ENCODE data around the gene GP2.
A peak's percentile ranks its signal among the peaks of the same experiment; 100 is the strongest.

The GP2 gene

DNA sequence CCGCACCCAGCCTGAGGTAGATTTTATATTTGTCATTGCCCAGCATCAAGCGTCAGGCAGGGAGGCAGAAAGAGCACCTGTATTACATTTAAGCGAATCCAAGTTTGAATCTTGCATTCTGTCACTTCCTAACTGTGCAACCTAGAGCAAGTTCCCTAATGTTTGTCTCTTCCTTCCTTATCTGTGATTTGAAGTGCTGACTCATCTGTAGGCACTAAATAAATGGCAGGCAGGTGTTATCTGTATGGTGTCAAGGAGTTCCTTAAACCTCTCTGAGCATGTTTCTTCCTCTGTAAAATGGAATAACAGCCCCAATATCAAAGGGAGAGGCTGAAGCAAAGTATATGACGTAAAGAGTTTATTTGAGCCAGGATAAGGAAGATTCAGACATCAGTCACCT, 24.3 kb downstream of the GP2 start:
- H3K9me3 Mint-ChIP-seq, result no peaks in the 10 kb centered on the region
- peaks cover 13% of the 10 kb centered on the region for H3K27me3 Mint-ChIP-seq
- H3K36me3 Mint-ChIP-seq (ENCODE audit: low read depth), result no peaks in the 10 kb centered on the region
- DNase-seq, result no peak
- no peak overlapping the region for H3K4me3 Mint-ChIP-seq
- H3K4me1 Mint-ChIP-seq (ENCODE audit: low read depth), result no peaks in the 10 kb centered on the region
- no peak overlapping the region for H3K27ac Mint-ChIP-seq

DNA sequence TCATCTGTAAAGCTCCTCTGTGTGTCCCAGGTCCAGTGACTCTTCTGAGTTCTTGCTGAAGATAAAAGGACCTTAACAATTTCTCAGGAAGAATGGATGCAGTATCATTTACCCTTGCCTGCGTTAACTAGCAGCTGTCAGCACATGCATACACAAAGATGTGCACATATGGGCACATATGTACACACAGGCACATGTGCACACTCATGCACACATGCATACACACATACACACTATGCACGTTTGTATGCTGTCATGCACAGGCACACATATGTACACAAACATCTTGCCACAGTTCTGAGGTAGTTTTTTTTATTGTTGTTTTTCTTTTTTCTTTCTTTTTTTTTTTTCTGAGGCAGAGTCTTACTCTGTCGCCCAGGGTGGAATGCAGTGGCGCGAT, 24.9 kb downstream of the GP2 start:
- no peak overlapping the region for H3K27ac Mint-ChIP-seq

DNA sequence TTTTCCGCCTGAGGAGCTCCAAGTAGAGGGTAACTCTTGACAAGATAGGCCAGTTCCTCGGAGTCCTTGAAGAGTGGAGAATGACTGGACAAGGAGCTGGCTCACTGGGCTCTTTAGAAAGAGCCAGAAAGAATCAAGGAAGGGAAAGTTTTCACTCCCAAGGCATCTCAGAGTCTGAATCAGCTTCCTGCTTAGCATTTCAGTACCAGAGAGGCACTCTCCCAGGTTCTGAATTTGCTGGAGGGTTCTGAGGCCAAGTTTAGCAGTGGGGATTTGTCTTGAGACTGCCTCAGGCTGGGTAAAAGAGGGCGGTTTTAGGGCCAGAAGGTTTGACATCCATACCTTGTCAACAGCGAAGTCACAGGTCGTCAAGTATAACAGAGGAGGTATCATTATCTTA, 25.5 kb downstream of the GP2 start:
- Mint-ChIP-seq H3K9me3 (no peaks in the 10 kb centered on the region), H3K4me3 (no peak overlapping the region), H3K27ac (no peak overlapping the region), H3K4me1 (ENCODE audit: low read depth) (no peaks in the 10 kb centered on the region), H3K27me3 (peaks cover 13% of the 10 kb centered on the region), H3K36me3 (ENCODE audit: low read depth) (no peaks in the 10 kb centered on the region)
- no peak for DNase-seq

More for the DNA sequence above, 24.9 kb downstream of the GP2 start:
- H3K27me3 Mint-ChIP-seq, result peaks cover 13% of the 10 kb centered on the region
- no peaks in the 10 kb centered on the region for H3K4me1 Mint-ChIP-seq (ENCODE audit: low read depth)
- H3K9me3 Mint-ChIP-seq, result no peaks in the 10 kb centered on the region
- no peak overlapping the region for H3K4me3 Mint-ChIP-seq
- no peak for DNase-seq
- no peaks in the 10 kb centered on the region for H3K36me3 Mint-ChIP-seq (ENCODE audit: low read depth)

DNA sequence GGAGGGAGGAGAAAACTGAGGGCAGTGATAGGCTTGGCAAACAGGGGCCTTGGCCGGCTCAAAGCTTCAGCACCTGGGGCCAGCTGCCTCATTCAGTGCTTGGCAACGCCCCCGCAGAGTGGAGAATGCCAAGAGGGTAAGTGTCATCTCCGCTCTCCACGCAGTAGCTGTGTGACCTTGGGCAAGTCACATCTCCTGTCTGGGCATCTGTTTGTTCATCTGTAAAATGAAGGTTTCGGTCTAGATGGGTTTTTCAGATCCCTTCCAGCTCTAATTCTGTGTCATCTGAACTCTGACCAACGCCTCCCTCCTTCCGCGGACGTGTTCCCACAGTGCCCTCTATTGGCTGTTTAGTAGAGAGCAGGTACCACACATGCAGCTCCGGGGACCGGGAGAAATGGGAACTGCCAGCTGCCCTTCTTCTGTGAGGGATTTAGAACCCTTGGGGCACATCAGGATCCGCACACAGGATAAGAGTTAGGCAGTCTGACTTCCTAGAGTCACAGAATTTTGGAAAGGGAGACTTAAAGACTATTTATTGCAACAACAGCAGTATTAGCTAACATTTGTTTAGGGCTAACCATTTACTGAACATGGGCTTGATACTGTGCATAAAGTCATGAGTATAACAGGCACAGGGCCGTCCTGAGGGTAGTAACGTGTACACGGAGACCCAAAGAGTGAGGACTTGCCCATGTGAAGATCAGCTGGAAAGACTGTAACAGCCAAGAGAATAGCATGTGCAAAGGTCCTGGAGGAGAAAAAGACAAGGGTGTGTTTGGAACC, 26.8 kb downstream of the GP2 start:
- no peaks in the 10 kb centered on the region for H3K9me3 Mint-ChIP-seq

DNA sequence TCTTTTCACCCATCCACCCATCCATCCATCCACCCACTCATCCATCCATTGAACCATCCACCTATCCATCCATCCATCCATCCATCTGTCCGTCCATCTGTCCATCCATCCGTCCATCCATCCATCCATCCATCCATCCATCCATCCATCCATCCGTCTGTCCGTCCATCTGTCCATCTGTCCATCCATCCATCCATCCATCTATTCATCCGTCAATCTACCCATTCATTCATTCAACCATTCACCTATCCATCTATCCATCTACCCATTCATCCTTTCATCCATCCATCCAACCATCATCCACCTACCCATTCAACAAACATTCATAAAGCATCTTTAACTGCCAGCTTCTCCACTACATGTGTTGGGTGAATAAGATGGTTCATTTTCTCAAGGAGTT, 28.9 kb downstream of the GP2 start:
- Mint-ChIP-seq H3K9me3 (no peaks in the 10 kb centered on the region), H3K27me3 (peaks cover 13% of the 10 kb centered on the region), H3K27ac (no peak overlapping the region), H3K4me1 (ENCODE audit: low read depth) (no peaks in the 10 kb centered on the region), H3K36me3 (ENCODE audit: low read depth) (no peaks in the 10 kb centered on the region), H3K4me3 (no peak overlapping the region)
- DNase-seq, result no peak

More for the DNA sequence above, 26.8 kb downstream of the GP2 start:
- Mint-ChIP-seq H3K4me1 (ENCODE audit: low read depth) (no peaks in the 10 kb centered on the region), H3K4me3 (no peak overlapping the region), H3K27me3 (peaks cover 13% of the 10 kb centered on the region), H3K36me3 (ENCODE audit: low read depth) (no peaks in the 10 kb centered on the region), H3K27ac (no peak overlapping the region)
- peak; percentile 35 for DNase-seq

DNA sequence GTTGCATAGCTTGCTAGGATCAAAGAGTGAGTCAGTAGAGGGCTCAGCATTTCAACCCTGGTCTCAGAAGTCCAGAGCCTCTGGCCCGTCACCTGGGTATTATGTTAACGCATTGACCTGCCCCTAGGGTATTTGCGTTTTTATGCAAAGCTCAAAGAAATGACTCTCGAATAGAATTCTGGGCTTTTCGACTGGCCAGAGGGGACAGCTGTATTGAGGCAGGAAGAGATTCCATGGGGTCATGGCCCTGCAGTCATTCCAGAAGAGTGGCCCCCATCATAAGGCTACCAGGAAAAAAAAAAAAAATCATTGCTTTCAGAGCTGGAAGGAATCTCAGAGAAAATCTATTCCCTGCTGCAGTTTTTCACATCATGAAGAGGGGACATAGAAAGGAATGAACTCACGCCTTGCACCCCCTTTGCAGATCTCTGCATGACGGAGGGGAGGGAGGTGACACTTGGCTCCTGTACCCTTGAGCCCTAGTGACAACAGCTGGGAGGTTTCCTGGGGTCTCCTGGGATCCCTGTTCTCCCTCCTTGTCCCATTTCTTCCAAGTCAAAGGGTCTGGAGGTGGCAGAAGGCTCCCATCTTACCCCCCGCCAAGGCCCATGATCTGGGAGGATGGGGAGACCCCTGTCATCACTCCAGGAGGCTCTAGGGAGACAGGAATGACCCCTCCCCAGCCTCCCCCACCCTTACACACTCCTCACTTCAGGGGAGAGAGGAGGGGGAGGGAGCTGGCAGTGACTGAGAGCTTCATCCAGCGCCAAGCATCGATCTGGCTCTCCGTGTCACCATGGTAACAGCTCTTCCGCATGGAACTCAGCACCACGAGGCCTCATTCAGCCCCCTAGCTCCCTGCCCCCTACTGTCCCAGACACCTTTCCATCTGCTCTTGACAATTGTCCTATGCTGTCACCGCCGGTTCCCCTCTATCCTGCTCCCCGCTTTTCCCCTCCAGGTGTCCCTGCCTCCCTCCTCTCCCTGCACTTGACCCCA, 35.8 kb downstream of the GP2 start:
- no peak for DNase-seq
- peaks cover 6% of the 10 kb centered on the region for H3K27me3 Mint-ChIP-seq
- H3K4me1 Mint-ChIP-seq (ENCODE audit: low read depth), result no peaks in the 10 kb centered on the region
- H3K27ac Mint-ChIP-seq, result no peak overlapping the region
- H3K36me3 Mint-ChIP-seq (ENCODE audit: low read depth), result no peaks in the 10 kb centered on the region
- H3K4me3 Mint-ChIP-seq, result no peak overlapping the region
- no peaks in the 10 kb centered on the region for H3K9me3 Mint-ChIP-seq

DNA sequence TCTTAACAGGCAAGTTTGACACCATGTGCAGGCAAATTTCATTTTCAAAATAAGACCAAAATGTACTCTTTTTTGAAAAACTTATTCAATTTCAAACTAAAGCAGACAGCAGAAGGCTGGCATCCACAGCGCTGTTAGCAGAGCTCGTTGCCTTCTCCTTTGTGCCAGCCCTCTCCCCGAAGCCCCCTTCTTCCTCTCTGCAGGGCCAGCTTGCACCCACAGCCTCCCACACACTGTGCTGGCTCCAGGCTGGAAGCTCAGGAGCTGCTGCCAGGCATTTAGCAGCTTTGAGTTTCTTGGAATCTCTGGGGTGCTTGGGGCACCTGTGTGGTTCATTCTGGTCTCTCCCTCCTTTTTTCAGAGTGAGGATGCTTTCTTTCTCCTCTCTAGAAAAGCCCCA, 37.7 kb downstream of the GP2 start:
- Mint-ChIP-seq H3K9me3 (no peaks in the 10 kb centered on the region), H3K27me3 (peaks cover 6% of the 10 kb centered on the region), H3K27ac (no peak overlapping the region), H3K4me3 (no peak overlapping the region), H3K4me1 (ENCODE audit: low read depth) (no peaks in the 10 kb centered on the region), H3K36me3 (ENCODE audit: low read depth) (no peaks in the 10 kb centered on the region)
- DNase-seq, result no peak

DNA sequence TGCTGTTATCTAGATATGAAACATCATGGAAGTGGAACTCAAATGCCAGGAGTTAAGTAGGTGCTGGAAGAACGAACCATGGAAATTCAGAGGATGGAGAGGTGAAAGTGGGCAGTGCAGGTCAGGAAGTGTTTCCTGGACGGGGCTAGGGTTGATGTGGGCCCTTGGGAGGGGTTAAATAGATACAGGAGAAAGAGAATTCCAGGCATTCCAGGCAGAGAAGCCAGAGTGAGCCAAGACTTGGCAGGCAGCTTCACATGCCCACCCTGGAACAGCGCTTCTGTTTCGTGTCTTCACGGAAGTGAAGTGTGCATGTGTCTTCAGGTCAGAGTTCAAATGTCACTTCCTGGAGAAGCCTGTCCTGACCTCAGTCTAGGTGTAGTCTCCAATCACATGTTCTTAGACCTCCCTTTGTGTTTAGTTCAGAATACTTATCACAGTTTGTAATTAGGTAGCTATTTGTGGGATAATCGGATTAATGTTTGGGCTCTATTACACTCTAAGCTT, 41.3 kb downstream of the GP2 start:
- Mint-ChIP-seq H3K9me3 (no peaks in the 10 kb centered on the region), H3K36me3 (ENCODE audit: low read depth) (no peaks in the 10 kb centered on the region), H3K27me3 (peaks cover 5% of the 10 kb centered on the region), H3K4me3 (no peak overlapping the region), H3K27ac (no peak overlapping the region), H3K4me1 (ENCODE audit: low read depth) (no peaks in the 10 kb centered on the region)
- no peak for DNase-seq

DNA sequence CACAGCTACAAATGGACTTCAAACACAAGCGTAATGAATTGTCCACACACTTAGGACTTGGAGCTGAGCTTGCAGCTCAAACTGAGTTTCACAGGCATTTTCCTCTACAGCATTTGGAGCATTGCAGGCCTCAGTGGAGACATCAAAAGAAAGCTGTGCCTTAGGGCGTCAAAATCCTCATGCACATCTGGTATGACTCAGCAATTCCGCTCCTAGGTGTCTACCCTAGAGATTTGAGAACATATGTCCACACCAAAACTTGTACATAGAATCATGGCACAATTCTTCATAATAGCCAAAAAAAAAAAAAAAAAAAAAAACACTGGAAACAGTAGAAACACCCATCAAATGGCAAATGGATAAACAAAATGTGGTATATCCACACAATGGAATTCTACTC, 47.1 kb downstream of the GP2 start:
- no peaks in the 10 kb centered on the region for H3K4me1 Mint-ChIP-seq (ENCODE audit: low read depth)
- no peak overlapping the region for H3K27ac Mint-ChIP-seq
- DNase-seq, result no peak
- H3K27me3 Mint-ChIP-seq, result peaks cover 10% of the 10 kb centered on the region
- H3K36me3 Mint-ChIP-seq (ENCODE audit: low read depth), result no peaks in the 10 kb centered on the region
- no peaks in the 10 kb centered on the region for H3K9me3 Mint-ChIP-seq
- H3K4me3 Mint-ChIP-seq, result no peak overlapping the region

DNA sequence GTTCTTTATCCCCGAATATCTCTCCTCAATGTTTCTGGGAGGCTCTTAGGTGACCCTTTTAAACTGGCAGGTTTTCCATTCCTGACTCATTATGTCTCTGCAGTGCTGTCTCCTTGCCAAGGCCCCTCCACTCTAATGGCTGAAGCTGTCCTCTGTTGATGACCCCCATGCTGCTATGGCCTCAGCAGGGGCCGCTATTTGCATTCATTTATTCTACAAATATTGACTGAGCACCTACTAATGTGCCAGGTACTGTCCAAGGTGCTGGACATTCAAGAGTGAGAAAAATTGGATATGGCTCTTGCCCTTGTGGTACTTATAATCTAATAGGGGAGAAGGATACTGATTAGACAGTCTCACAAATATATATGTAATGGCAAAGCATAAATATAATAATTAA, 55.4 kb downstream of the GP2 start:
- no peak overlapping the region for H3K4me3 Mint-ChIP-seq
- no peaks in the 10 kb centered on the region for H3K27me3 Mint-ChIP-seq
- H3K9me3 Mint-ChIP-seq, result no peaks in the 10 kb centered on the region
- H3K4me1 Mint-ChIP-seq (ENCODE audit: low read depth), result no peaks in the 10 kb centered on the region
- H3K36me3 Mint-ChIP-seq (ENCODE audit: low read depth), result no peaks in the 10 kb centered on the region
- H3K27ac Mint-ChIP-seq, result no peak overlapping the region
- no peak for DNase-seq

DNA sequence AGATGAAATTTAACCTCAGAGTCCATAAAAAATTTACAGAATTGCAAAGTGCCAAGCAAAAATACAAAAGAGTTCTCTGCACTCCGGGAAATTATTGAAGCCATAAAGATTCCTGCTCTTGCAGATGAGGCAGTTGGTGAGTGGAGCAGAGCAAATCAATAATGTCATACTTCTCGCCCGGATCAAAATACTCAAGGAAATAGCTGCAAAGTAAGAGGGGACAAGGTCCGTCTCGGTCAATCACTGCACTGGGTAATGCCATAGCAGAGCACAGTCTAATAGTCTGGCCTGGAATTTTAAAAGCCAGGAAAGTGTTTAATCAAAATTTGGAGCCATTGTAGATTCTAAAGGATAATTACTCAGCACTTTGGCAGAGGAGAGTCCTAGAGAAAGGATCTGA, 58.9 kb downstream of the GP2 start:
- Mint-ChIP-seq H3K27ac (no peak overlapping the region), H3K4me3 (no peak overlapping the region), H3K9me3 (no peaks in the 10 kb centered on the region)

DNA sequence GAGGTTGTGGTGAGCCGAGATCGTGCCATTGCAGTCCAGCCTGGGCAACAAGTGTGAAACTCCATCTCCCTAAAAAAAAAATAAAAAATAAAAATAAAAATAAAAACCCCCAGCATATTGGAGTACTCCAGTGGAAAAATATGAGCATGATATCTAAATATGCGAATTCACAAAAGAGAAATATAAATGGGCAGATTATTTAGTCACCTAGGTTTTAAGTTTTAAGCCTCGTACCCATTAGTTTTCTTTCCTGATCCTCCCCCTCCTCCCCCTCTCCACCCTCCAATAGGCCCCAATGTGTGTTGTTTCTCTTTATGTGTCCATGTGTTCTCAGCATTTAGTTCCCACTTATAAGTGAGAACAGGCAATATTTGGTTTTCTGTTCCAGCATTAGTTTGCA, 62.3 kb downstream of the GP2 start:
- H3K27ac Mint-ChIP-seq, result no peak overlapping the region
- no peaks in the 10 kb centered on the region for H3K9me3 Mint-ChIP-seq
- peaks cover 7% of the 10 kb centered on the region for H3K27me3 Mint-ChIP-seq
- H3K36me3 Mint-ChIP-seq (ENCODE audit: low read depth), result no peaks in the 10 kb centered on the region
- H3K4me1 Mint-ChIP-seq (ENCODE audit: low read depth), result no peaks in the 10 kb centered on the region
- H3K4me3 Mint-ChIP-seq, result no peak overlapping the region
- DNase-seq, result no peak

More for the DNA sequence above, 58.9 kb downstream of the GP2 start:
- Mint-ChIP-seq H3K4me1 (ENCODE audit: low read depth) (no peaks in the 10 kb centered on the region), H3K36me3 (ENCODE audit: low read depth) (no peaks in the 10 kb centered on the region), H3K27me3 (peaks cover 3% of the 10 kb centered on the region)
- no peak for DNase-seq

DNA sequence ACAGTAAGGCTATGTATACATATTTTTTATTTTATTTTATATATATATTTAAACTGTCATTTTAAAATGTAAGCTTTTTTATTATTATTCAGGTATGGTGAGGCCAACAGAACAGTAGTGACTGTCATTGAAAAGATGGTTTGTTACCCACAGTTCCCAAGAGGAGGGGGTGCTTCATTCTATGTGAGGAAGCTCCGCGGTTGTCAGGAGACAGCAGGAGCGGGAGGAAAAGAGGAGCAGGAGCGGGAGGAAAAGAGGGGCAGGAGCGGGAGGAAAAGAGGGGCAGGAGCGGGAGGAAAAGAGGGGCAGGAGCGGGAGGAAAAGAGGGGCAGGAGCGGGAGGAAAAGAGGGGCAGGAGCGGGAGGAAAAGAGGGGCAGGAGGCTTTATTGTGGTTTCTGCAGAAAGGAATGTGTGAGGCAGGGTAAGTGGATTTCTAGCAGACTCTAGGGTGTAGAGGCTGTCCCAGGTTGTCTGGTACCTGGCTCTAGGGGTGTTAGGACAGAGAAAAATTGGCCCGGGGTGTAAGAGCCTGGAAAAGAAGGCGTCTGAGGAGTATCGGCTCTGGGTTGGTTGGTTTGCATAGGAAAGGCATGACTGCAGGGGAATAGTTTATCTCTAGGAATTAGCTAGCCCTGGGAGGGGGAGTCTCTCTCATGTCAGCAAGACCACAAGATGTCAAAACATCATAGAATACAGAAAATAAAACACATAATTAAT, 64.0 kb downstream of the GP2 start:
- Mint-ChIP-seq H3K27me3 (peaks cover 7% of the 10 kb centered on the region), H3K4me3 (no peak overlapping the region), H3K4me1 (ENCODE audit: low read depth) (no peaks in the 10 kb centered on the region), H3K36me3 (ENCODE audit: low read depth) (no peaks in the 10 kb centered on the region), H3K27ac (no peak overlapping the region), H3K9me3 (peaks cover 6% of the 10 kb centered on the region)
- no peak for DNase-seq

DNA sequence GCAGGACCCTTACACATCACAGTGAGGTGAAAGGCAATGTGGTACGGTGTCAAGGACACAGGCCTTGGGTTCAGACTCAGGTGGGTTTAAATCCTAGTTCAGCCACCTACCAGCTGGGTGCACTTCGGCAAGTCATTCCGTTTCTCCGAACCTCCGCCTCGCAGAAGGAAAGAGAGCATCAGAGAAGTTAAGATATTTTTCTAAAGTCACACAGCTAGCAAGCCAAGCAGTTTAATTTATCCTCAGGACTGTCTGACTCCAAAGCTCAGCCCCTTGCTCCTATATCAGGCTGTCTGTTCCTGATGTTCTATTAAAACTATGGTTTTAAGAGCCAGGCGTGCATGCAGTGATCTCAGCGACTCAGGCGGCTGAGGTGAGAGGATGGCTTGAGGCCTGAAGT, 65.1 kb downstream of the GP2 start:
- peaks cover 7% of the 10 kb centered on the region for H3K27me3 Mint-ChIP-seq
- no peak overlapping the region for H3K27ac Mint-ChIP-seq
- no peaks in the 10 kb centered on the region for H3K4me1 Mint-ChIP-seq (ENCODE audit: low read depth)
- no peaks in the 10 kb centered on the region for H3K36me3 Mint-ChIP-seq (ENCODE audit: low read depth)
- H3K4me3 Mint-ChIP-seq, result no peak overlapping the region
- H3K9me3 Mint-ChIP-seq, result peaks cover 6% of the 10 kb centered on the region
- DNase-seq, result no peak
